Retinal pigment epithelial cell (primary cell): ENCODE data around the gene GPR62.

Source experiments
- DNase-seq: peaks from one replicate; pipeline ENCODE4 v3.0.0-alpha.2; 2010; ENCODE audit warnings: low read depth
- H3K4me3 ChIP-seq: 2 replicates; pipeline ENCODE4 v1.5.1; 2011; ENCODE audit warnings: mild to moderate bottlenecking, low read length, control low read depth, moderate library complexity
- TF ChIP-seq, protein P1 (sequence below): conservative IDR thresholded peaks from 2 replicates; pipeline ENCODE4 v1.5.1; 2011; ENCODE audit warnings: low read depth, low read length, control low read depth, inconsistent platforms

GPR62 gene

GRCh38 chr3:51929420-51930003, 25.7 kb upstream of the GPR62 start:
- no peak overlapping the region for H3K4me3 ChIP-seq
- DNase-seq = no peak
- TF ChIP-seq, protein P1, sequence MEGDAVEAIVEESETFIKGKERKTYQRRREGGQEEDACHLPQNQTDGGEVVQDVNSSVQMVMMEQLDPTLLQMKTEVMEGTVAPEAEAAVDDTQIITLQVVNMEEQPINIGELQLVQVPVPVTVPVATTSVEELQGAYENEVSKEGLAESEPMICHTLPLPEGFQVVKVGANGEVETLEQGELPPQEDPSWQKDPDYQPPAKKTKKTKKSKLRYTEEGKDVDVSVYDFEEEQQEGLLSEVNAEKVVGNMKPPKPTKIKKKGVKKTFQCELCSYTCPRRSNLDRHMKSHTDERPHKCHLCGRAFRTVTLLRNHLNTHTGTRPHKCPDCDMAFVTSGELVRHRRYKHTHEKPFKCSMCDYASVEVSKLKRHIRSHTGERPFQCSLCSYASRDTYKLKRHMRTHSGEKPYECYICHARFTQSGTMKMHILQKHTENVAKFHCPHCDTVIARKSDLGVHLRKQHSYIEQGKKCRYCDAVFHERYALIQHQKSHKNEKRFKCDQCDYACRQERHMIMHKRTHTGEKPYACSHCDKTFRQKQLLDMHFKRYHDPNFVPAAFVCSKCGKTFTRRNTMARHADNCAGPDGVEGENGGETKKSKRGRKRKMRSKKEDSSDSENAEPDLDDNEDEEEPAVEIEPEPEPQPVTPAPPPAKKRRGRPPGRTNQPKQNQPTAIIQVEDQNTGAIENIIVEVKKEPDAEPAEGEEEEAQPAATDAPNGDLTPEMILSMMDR = no peak

DNA sequence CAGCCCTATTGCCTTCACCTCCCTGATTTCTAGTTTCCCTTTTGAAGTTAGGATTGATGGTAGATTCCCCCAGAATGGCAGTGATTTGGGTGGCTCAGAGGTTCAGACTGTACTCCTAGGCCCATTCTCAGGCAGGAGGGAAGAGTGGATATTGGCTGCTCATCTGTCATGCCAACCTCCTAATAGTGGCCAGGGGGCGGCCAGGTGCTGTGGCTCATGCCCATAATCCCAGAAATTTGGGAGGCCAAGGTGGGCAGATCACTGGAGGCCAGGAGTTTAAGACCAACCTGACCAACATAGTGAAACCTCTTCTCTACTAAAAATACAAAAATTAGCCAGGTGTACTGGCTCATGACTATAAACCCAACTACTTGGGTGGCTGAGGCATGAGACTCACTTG, 24.7 kb upstream of the GPR62 start:
- no peak for DNase-seq
- TF ChIP-seq, protein P1 = no peak
- H3K4me3 ChIP-seq = no peak overlapping the region

DNA sequence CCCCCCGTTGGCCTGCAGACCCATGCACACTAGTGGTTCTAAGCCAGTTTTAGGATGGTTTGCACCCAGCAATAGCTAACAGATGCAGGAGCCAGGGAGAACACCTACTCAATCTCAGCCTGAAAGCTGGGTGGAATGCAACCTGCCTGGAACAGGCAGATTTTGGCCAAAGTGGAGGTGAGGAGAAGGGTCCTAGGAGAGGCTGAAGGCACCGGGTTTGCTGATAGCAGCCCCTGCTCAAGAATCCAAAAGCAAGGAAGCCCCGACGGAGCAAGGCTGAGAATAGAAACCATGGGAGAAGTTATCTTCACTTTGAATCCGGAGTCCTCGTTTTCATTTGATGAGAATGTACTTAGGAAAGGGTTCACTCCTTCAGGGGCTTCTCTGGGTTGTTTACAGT, 23.4 kb upstream of the GPR62 start:
- TF ChIP-seq, protein P1 = no peak
- H3K4me3 ChIP-seq = no peak overlapping the region
- no peak for DNase-seq

GRCh38 chr3:51932471-51933370, 22.5 kb upstream of the GPR62 start:
- H3K4me3 ChIP-seq = no peak overlapping the region
- no peak for DNase-seq
- TF ChIP-seq, protein P1 = no peak

DNA sequence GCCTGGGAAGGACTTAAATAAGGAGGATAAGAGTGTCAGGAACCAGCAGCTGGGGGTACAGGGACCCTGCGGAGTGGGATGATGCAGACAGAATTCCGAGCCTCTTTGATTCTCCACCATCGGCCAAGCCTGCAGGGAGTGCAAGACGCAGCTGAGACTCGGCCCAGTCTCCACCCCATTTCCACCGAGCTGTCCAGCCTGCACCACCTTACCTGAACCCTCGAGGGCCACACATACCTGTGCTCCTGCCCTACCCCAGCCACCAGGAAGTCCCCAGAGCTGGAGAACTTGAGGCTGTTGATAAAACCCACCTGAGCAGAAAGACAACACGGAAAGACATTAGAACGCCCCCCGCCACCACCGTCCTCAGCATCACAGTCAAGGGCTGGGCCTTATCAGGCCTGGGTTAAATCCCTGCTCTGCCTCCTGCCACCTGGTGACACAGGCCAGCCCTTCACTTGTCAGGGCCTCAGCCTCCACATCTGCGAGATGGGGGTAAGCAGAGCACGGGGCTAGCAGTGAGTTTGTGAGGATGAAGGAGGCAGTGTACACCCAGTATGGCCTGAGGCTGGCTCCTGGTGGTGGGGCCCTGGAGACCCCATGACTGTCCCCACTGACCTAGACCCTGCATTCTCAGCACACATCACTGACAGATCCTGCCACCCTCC, 21.6 kb upstream of the GPR62 start:
- TF ChIP-seq, protein P1 = no peak
- DNase-seq = no peak
- H3K4me3 ChIP-seq = no peak overlapping the region

DNA sequence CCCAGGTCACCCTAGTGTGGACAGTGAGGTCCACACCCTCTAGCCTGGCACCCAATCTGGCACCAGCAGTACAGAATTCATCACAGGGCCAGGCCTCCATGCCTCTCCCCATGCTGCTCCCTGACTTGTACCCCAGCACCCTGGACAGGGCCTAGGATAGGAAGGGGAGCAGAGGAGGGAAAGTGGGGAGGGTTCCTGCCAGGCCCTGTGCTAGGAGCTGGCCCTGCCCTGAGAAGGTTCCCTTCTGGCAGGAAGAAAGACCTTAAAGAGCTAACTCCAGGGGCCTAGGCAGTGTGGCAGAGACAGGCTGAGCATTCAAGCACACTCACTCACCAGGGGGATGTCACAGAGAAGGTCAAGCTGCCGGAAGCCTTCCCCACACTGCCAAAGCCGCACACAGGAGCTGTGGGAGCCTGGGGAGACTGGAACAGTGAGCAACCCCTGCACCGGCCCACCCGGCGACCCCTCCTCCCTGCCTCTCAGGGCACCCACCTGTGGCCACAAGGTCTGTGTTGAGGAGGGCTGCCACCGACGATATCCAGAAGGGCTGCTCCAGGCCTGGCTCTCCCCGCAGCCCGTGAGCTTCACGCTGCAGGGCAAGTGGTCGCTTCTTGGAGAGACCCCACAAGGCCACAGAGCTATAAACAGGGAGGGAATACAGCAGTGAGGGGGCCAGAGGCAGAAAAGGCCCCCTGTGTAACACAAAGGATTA, 20.9 kb upstream of the GPR62 start:
- no peak overlapping the region for H3K4me3 ChIP-seq
- no peak for DNase-seq
- TF ChIP-seq, protein P1 = no peak
